Vagina (tissue), 2 donors: ENCODE measurements around the gene LRIG2.

ENCODE experiments used
- CTCF ChIP-seq, 3 experiments: fragments of 450-650 bp in 2 of 3; fragments of 200-600 bp in 1 of 3; sonication (generic) in 1 of 3; IDR thresholded peaks; one replicate each; pipeline ENCODE4 v1.5.1; 2017 to 2019; ENCODE audit warnings: antibody characterized with exemption in 3 of 3, mild to moderate bottlenecking in 2 of 3, moderate library complexity in 2 of 3
- POLR2AphosphoS5 ChIP-seq, 2 donors: sonication (generic); formaldehyde crosslinking; IDR thresholded peaks; one replicate each; pipeline ENCODE4 v1.9.0; 2017; ENCODE audit warnings: antibody characterized with exemption in 2 of 2, mild to moderate bottlenecking in 2 of 2, low read depth in 1 of 2; ENCODE audit not compliant: insufficient read depth in 1 of 2

- TF ChIP-seq POLR2AphosphoS5 (IDR thresholded peaks at IDR 0.05; ENCODE audit: insufficient read depth in 1 of 2, low read depth in 1 of 2) = no peak
- TF ChIP-seq CTCF (IDR thresholded peaks at IDR 0.05) = no peak
Observed at GRCh38 chr1:113040718-113041412, 32.1 kb upstream of the LRIG2 start.
